ENCODE results near the gene DDX43. TPM values are rescaled to one million over a fixed set of nuclear protein-coding genes. Genes with fewer than 3 reads are reported as not detected.

DDX43 gene
- total and polyA plus RNA-seq, 2 of the 4 experiments (the other 2 are of a cell fraction): 0.07 TPM; not detected in 1

- Histone ChIP-seq H3K9me1 (ENCODE audit: insufficient read depth, low read length) (no peaks in the 10 kb centered on the region), H3K4me2 (ENCODE audit: low read depth, low read length) (no peak overlapping the region), H3K56ac (ENCODE audit: extremely low read depth, insufficient read depth, low read length) (no peak overlapping the region), H2BK15ac (ENCODE audit: low read depth, low read length) (no peak overlapping the region), H2AK5ac (ENCODE audit: low read depth, low read length) (no peak overlapping the region), H3K79me1 (ENCODE audit: low read depth in 1 of 2, low read length in 2 of 2) (no peaks in the 10 kb centered on the region), H3K36me3 (ENCODE audit: control insufficient read depth, insufficient read depth, low read length) (no peaks in the 10 kb centered on the region), H2BK5ac (ENCODE audit: low read depth, low read length, poor library complexity, severe bottlenecking) (no peak overlapping the region), H2AFZ (replicated peaks; ENCODE audit: low read length, poor library complexity) (no peak overlapping the region), H3K18ac (ENCODE audit: low read depth, low read length) (no peak overlapping the region), H3K4ac (ENCODE audit: low read depth, low read length) (no peak overlapping the region), H4K91ac (ENCODE audit: insufficient read depth, low read depth, low read length) (no peak overlapping the region), H3K4me3 (ENCODE audit: insufficient read depth, low read depth, low read length) (no peak overlapping the region), H4K8ac (ENCODE audit: low read depth in 2 of 2, low read length in 2 of 2) (no peak overlapping the region), H2BK20ac (ENCODE audit: low read depth, low read length) (no peak overlapping the region), H2AK9ac (replicated peaks; ENCODE audit: low read depth, low read length, poor library complexity) (no peak overlapping the region), H3K14ac (replicated peaks; ENCODE audit: low read depth, low read length) (no peak overlapping the region), H3K27ac (ENCODE audit: insufficient read depth, low read length) (no peak overlapping the region), H4K5ac (ENCODE audit: low read depth, low read length) (no peak overlapping the region), H3K4me1 (ENCODE audit: control insufficient read depth, insufficient read depth, low read length) (no peaks in the 10 kb centered on the region), H3K9ac (ENCODE audit: low read depth, low read length) (no peak overlapping the region), H4K20me1 (ENCODE audit: insufficient read depth, low read length) (no peaks in the 10 kb centered on the region), H3K9me3 (ENCODE audit: control insufficient read depth, insufficient read depth, low read length) (peaks cover 2% of the 10 kb centered on the region; the same call in 1 of the 2 replicates), H2BK120ac (ENCODE audit: low read depth, low read length) (no peak overlapping the region), H3K27me3 (ENCODE audit: control insufficient read depth, insufficient read depth, low read length) (no peaks in the 10 kb centered on the region; the same call in none of the 2 replicates), H3K23ac (ENCODE audit: low read depth, low read length) (no peak overlapping the region)
- 92% methylated on average over 14 of the region's 23 CpGs; no CpG with 5 or more reads in 1 of the 2 experiments for WGBS, 2 experiments (ENCODE audit: extremely low coverage in 2 of 2, insufficient read length in 1 of 2)
- ATAC-seq (ENCODE audit: low read depth) (no peak), DNase-seq (no peak)
- dilution Hi-C loops (cut with HindIII; ENCODE audit: low sequenced_read_pairs, unreplicated experiment): no loop called here
- TF ChIP-seq MXI1 (IDR thresholded peaks at IDR 0.05; ENCODE audit: borderline replicate concordance, low read depth, low read length): no peak
- no peak for TF ChIP-seq CTCF (conservative IDR thresholded peaks at IDR 0.05; ENCODE audit: low read depth, low read length)
- no peak for TF ChIP-seq CHD1 (IDR thresholded peaks at IDR 0.05; ENCODE audit: low read depth, low read length)
- no peak for TF ChIP-seq NFE2L2 (IDR thresholded peaks at IDR 0.05; ENCODE audit: low read depth, low read length)
- TF ChIP-seq RFX5 (IDR thresholded peaks at IDR 0.05; ENCODE audit: low read depth, low read length): no peak
- no peak for TF ChIP-seq POLR2A (IDR thresholded peaks at IDR 0.05; ENCODE audit: low read depth, low read length)
- TF ChIP-seq SMC3 (IDR thresholded peaks at IDR 0.05; ENCODE audit: low read depth, low read length): no peak
- no peak for TF ChIP-seq USF2 (IDR thresholded peaks at IDR 0.05; ENCODE audit: low read depth, low read length)
- no peak for TF ChIP-seq FOS (IDR thresholded peaks at IDR 0.05; ENCODE audit: low read depth, low read length)
- TF ChIP-seq BHLHE40 (IDR thresholded peaks at IDR 0.05; ENCODE audit: low read depth, low read length): no peak
- POLR2A ChIA-PET (ENCODE audit: unreplicated experiment): no interaction called here
- intact Hi-C loops (cut with micrococcal nuclease): no loop called here
- in situ Hi-C loops (cut with MboI; ENCODE audit: low sequenced_read_pairs): no loop called here
- no TSS peak for BruUV-seq (replicated peaks)
- CTCF ChIA-PET: no interaction called here
Measured at GRCh38 chr6:73363537-73363875, 31.1 kb upstream of the DDX43 start.

Data from IMR-90 (cell line).